Measurements from ENCODE around the gene LDHD.
"Not testable (repeated sequence)": the region's sequence is repeated elsewhere in the genome, so short reads cannot be mapped to it uniquely, and the experiment has no call there.

The LDHD gene

GRCh38 chr16:75116081-75116910 is at the start of gene LDHD:
LDHD (minus strand) TSS chr16:75116780; CDS start chr16:75116720, 60 bp downstream.
- DNase-seq, result no peak

GRCh38 chr16:75160386-75160785 is 43.8 kb upstream of the LDHD start:
- no peak for DNase-seq

- no peak for DNase-seq
Observed at GRCh38 chr16:75152635-75153034, 36.1 kb upstream of the LDHD start.

- no peak for DNase-seq
Observed at GRCh38 chr16:75151798-75152197, 35.2 kb upstream of the LDHD start.

GRCh38 chr16:75148311-75149195 is 32.0 kb upstream of the LDHD start, which contains the start of gene ZFP1:
ZFP1 (plus strand) TSS chr16:75148524; CDS start chr16:75152952, 4,428 bp downstream.
- DNase-seq, result peak; percentile 90

- DNase-seq, result no peak
Observed at GRCh38 chr16:75147968-75148310, 31.4 kb upstream of the LDHD start.

- no peak for DNase-seq
Observed at GRCh38 chr16:75143941-75144340, 27.4 kb upstream of the LDHD start.

- DNase-seq, result peak; percentile 58
Observed at GRCh38 chr16:75139498-75139897, 22.9 kb upstream of the LDHD start.

- peak; percentile 74 for DNase-seq
Observed at GRCh38 chr16:75138636-75139035, 22.1 kb upstream of the LDHD start.

GRCh38 chr16:75138233-75138632 is 21.7 kb upstream of the LDHD start:
- DNase-seq, result no peak

GRCh38 chr16:75131081-75131480 is 14.5 kb upstream of the LDHD start:
- DNase-seq, result no peak

- DNase-seq, result no peak
Observed at GRCh38 chr16:75130150-75130771, 13.7 kb upstream of the LDHD start.

GRCh38 chr16:75129421-75130149 is 13.0 kb upstream of the LDHD start:
- DNase-seq, result not testable (repeated sequence)

- DNase-seq, result no peak
Observed at GRCh38 chr16:75127713-75128415, 11.3 kb upstream of the LDHD start.

- no peak for DNase-seq
Observed at GRCh38 chr16:75122609-75123008, 6.0 kb upstream of the LDHD start.

- no peak for DNase-seq
Observed at GRCh38 chr16:75121949-75122568, 5.5 kb upstream of the LDHD start.

GRCh38 chr16:75120253-75120652 is 3.7 kb upstream of the LDHD start:
- no peak for DNase-seq

- no peak for DNase-seq
Observed at GRCh38 chr16:75118943-75119539, 2.5 kb upstream of the LDHD start.

- DNase-seq, result no peak
Observed at GRCh38 chr16:75116911-75117245, 298 bp upstream of the LDHD start.

GRCh38 chr16:75114946-75115825 is 1.4 kb downstream of the LDHD start:
- no peak for DNase-seq
